Measurements from ENCODE around the gene SLC23A1.

The SLC23A1 gene

DNA sequence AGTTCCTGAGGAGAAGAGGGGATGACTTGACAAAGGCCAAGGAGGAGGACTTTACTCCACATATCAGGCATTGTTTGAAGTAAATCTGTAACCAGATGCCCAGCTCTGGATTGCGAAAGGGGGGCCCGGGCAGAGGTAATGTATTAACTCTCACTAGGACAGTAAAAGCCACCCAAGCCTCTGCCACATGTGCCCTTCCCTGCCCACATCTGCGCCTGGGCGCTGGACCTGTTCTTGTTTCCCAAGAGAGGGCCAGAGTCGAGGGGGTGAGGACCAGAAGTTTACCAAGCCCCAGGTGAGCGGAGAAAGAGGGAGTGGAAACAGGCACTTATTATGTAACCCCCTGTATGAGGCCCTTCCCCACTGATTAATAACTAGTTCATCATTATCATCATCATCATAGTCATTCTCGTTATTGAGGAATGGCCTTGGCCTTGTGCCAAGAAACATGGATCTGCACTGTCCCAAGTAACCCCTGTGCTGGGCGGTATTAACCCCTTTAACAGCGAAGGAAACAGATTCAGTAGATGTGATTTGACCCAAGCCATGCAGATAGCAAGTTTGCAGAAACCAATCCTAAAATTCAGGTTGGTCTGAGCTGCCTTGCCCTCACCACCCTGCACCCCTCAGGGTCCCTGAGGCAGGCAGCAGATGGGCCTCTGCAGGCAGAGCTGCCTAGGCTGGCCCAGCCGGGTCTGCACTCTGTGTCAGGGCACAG lies at the start of gene SLC23A1:
SLC23A1 (minus strand) TSS at position 23 of the 718 bp plus-strand sequence. CDS start 44 bp downstream, outside the sequence.
- no peak for DNase-seq
- in situ Hi-C loops (cut with MboI; ENCODE audit: low pct_unique_long_range_greater_than_20kb, low sequenced_read_pairs): no loop called here

DNA sequence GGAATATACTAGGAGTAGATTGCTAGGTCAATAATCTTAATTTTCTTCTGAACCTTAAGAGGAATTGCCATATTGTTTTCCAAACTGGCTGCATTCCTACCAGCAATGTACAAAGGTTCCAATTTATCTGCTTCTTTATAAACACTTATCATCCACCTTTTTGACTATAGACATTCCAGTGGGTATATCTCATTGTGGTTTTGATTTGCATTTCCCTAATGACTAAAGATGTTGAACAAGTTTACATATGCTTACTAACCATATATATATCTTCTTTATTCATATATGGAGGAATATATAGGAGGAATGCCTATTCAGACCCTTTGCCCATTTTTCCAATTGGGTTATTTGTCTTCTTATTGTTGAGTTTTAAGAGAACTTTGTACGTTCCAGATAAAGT lies 48.6 kb upstream of the SLC23A1 start:
- in situ Hi-C loops (cut with MboI; ENCODE audit: low pct_unique_long_range_greater_than_20kb, low sequenced_read_pairs): no loop called here

DNA sequence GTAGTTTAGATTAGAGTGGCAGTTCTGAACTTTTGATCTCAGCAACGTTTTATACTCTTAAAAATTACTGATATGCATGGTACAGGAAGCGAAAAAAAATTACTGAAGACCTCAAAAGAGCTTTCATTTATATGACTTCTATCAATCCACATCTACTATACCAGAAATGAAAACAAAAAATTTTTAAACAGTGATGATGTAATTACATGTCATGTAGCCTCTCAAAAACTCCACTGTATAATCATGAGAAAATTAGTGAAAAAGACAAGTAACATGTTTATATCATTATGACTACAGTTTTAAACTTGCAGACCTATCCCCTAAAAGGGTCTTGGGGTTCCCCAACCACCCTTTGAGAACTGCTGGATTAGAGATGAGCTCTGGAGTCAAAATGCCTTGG lies 46.9 kb upstream of the SLC23A1 start:
- DNase-seq: no peak
- in situ Hi-C loops (cut with MboI; ENCODE audit: low pct_unique_long_range_greater_than_20kb, low sequenced_read_pairs): no loop called here

More for the DNA sequence above, 48.6 kb upstream of the SLC23A1 start:
- no peak for DNase-seq

DNA sequence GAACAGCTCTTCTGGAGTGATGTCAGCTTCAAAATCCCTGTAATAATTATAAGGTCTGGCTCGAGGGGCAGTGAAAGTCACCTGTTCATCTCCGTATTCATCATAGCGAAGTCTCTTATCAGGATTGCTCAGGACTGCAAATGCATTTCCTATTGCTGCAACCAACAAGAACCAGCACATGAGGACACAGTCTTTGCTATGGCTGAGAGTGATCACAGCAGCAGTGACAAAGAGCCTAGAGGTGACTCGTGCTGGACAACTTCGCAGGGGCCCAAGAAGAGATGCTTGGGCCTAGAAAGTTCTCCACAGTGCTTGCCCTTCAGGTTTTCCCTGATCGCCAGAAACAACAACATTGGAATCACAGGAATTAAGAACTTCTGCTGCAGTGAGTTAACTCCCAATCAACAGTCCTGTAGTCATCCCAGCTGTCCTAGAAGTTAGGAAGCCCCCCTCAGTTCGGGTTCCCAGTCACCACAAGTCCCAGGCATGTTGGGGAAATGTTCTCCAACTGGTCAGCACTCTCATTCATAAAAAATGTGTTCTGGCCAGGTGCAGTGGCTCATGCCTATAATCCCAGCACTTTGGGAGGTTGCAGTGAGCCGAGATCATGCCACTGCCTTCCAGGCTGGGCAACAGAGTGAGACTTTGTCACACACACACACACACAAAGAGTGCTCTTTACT lies 43.2 kb upstream of the SLC23A1 start:
- DNase-seq: no peak
- in situ Hi-C loops (cut with MboI; ENCODE audit: low pct_unique_long_range_greater_than_20kb, low sequenced_read_pairs): loop anchor here (10.0 kb wide), 1 partner anchor 48 kb away; the partner anchor contains the start of gene SMIM33

DNA sequence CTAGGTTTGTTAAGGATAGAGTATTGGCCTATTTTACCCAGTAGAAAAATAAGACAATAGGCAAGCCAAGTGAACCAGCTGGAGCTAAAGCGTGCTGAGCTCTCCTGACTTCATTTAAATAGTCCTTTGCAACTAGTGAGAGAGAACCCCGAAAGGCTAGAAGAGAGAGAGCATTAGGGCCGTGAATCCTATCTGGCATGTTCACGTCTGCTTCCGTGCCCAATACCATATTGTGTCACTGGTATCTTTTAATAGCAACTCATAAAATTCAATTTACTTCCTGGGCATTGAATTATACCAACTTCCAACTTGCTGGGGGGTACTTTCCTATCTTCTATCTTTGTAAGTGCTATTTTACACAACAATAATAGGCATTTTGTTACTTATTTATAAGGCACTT lies 42.4 kb upstream of the SLC23A1 start:
- in situ Hi-C loops (cut with MboI; ENCODE audit: low pct_unique_long_range_greater_than_20kb, low sequenced_read_pairs): loop anchor here (10.0 kb wide), 1 partner anchor 49 kb away; the partner anchor contains the start of gene SMIM33
- DNase-seq: no peak

DNA sequence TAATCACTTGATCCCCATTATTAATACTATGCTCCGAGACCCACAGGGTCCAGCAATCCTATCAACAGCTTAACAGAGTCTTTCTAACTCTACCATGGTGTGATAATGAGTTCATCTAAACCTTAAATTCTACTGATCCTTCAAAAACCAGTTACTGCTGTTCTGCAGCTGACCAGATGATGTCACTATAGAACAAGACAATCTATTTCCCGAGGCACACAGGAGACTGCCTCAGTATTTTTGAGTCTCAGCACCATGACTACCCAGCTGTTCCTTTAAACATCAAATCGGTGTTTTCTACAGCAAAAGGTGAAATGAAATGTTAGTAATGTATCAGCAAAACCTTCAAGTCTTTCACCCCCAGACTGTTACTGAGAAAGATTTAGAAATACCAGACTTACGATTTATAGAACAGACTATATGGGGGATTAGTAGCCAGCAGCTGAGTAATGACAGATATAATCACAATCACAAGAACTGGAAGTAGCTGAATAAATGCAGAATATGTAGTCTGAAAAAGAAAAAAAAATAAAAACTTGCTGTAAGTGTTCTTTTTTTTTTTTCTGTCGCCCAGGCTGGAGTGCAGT lies 39.3 kb upstream of the SLC23A1 start:
- peak; percentile 89 for DNase-seq
- in situ Hi-C loops (cut with MboI; ENCODE audit: low pct_unique_long_range_greater_than_20kb, low sequenced_read_pairs): loop anchor here (10.0 kb wide), 1 partner anchor 52 kb away; the partner anchor contains the start of gene SMIM33

DNA sequence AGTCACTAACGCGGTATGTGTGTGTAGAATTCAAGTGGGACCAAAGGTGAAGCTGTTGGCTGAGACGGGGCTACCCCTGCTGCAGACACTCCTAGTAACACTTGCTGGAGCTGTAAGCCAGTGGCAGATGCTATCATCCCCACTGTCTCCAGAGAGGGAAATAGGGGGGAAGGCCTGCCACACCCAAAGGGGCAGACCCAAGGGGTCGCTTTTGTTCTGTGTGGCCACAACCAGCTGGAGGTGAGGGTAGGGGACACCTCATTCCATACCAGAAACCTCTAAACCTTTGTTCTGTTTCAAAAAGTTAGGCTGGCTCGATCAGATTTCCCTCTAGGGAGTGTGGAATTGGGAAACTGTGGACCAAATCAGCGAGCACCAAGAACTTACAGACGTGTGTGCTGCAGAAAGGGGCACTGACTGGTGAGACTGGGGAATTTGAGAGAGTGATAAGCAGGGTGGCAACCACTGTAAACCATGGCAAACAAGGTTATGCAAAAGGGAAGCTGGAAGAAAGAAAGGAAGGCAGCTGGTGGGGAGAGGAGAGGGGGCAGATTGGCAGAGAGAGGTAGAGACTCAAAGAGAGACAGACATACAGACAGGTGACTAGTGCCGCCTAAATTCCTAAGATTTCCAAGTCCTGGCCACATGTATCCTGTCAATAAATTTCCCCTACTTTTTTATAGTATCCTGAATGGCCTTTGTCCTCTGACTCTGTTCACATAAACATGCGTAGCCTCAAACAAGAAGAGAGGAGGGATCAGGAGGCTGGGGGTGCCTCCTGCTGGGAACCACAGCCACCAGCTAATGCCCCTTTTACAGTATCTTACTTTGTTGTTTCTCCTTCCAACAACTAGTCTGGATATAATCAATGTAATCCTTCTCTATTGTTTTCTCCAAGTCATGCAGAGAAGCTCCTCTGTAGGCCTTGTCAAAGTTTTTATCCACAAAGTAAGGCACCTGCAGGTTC lies 36.4 kb upstream of the SLC23A1 start:
- in situ Hi-C loops (cut with MboI; ENCODE audit: low pct_unique_long_range_greater_than_20kb, low sequenced_read_pairs): loop anchor here (10.0 kb wide), 1 partner anchor 55 kb away; the partner anchor contains the start of gene SMIM33

DNA sequence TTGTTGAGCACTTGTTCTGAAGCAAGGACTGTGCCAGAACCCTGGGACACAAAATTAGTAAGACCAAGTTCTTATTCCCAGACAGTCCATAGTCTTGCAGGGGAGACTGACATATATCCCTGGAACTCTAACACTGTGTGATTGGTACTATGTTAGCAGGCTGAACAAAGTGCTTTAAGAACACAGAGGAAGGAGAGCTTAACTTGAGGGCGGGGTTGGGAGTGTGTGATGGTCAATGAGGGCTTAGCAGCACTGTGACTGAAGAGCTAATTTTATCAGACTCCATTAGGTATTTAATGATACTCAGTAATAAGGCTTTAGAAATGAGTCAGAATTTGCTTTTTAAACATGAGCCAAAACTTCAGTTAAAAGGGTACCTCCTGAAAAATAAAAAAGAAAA lies 35.7 kb upstream of the SLC23A1 start:
- in situ Hi-C loops (cut with MboI; ENCODE audit: low pct_unique_long_range_greater_than_20kb, low sequenced_read_pairs): no loop called here
- DNase-seq: no peak

More for the DNA sequence above, 36.4 kb upstream of the SLC23A1 start:
- no peak for DNase-seq

DNA sequence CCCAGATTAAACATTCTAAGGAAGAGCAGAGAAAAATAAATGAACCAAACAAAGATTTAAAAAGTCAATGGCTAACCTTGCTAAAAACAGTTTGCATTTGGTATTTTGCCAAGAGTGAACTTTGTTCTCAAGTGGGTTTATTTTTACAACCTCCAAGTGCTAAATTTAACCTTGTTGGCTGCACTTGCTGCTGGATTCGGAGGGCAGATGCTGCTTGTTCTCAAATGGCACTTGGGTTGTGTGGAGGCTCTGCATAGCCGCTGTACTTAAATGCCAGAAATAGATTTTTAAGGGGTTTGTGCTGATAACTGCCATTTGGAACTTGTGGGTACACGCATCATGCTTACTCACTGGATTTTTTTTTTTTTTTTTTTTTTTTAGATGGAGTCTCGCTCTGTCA lies 34.1 kb upstream of the SLC23A1 start:
- DNase-seq: peak; percentile 53
- in situ Hi-C loops (cut with MboI; ENCODE audit: low pct_unique_long_range_greater_than_20kb, low sequenced_read_pairs): no loop called here

DNA sequence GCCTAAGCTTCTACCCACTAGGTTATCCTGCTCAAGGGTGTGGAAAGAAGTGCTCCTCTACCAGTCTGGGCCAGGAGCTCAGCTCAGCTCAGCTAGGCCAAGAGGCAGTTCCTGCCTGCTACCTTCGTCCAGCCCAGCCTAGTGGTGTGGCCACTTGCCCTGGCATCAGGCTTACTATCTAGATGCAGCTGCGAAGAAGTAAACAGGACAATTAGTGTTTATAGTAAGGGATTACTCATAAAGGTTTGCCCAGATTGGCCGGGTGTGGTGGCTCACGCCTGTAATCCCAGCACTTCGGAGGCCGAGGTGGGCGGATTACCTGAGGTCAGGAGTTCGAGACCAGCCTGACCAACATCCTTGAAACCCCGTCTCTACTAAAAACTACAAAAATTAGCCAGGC lies 33.6 kb upstream of the SLC23A1 start:
- in situ Hi-C loops (cut with MboI; ENCODE audit: low pct_unique_long_range_greater_than_20kb, low sequenced_read_pairs): no loop called here
- DNase-seq: no peak

DNA sequence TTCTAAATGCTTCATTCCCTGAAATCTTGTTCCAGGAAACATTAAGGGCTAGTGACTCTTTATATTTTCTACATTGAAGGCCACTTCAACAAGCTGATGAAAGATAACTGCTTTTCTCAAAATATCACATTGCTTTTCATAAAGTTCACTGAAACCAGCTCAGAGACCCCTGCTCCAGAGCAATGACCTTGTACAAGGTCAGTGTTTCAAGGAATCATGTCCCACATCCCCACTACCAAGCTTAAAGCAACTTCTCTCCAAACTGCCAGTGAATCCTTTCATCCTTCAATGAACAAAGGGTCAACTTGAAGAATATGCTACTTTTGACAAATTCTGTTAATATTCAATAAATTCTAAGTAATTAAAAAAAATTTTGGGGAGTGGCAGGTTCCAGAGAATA lies 32.8 kb upstream of the SLC23A1 start:
- in situ Hi-C loops (cut with MboI; ENCODE audit: low pct_unique_long_range_greater_than_20kb, low sequenced_read_pairs): no loop called here
- DNase-seq: no peak

DNA sequence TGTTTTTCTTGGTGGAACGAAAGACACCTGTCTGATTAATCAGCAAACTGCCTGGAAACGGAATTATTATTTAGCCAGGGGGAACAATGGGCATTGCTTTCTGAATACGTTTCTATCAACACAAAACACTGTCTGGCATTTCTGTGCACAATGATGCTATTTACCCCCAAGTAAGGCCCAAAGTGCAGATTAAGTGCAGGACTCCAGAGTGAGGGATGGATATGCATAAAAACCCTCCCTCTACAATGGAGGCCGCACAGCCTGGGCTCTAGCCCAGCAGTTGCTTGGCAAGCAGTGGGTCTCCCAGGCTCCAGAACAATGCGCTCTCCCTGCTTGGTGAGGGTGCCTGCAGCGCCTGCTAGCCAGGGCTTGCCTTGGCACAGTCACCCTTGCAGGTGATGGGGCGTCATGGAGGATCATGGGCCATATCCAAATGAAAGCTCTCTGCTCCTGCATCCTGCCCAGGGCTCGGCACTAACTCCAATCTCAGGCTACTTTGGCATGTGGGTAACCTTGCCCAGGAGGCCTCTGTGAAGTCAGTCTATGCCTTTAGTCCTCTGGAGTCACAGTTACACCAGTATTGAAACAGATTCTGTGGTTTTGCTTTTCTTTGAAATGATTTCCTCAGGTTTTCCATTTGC lies 32.2 kb upstream of the SLC23A1 start:
- no peak for DNase-seq
- in situ Hi-C loops (cut with MboI; ENCODE audit: low pct_unique_long_range_greater_than_20kb, low sequenced_read_pairs): no loop called here

DNA sequence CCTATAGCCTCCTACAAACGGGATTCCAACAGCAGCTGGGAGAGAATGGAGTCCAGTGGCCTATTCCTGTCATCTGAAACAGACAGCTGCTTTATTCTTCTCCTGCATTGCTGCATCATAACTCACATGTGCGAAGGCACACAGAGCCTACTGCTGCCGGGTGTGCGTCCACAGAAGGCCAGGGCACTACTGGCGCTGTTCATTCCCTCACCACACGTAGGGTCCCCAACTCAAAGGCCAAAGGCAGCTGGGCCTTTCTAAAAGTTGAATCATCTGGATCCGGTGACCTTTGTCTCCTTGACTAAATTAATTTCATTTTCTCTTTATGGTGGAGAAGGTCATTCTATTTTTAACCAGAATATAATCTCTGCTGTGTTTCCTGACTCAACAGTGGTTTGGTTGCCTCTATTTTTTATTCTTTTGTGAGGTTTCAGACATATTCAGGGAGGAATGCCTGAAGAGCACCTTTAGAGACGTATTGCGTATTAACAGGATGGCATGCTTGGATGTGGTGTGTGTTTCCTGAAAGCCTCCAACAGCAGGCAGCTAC lies 31.6 kb upstream of the SLC23A1 start:
- in situ Hi-C loops (cut with MboI; ENCODE audit: low pct_unique_long_range_greater_than_20kb, low sequenced_read_pairs): no loop called here
- no peak for DNase-seq

DNA sequence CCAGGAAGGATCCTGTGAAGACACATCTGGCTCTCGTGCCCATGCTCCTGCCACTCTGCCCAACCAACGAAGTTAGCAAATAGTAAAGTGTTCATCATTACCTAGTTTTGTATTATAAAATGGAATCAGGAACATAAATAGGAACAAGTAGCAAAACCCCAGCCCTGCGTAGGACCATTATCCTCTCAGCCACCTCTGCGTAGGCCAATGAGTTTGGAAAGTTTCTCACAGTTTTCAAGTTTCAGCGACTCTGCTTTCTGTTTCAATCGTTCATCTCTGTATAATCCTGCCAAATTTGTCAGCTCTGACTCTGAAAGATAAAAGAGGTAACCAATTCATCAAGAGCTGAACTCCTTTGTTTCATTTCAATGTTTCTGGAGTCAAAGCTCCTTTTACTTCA lies 30.9 kb upstream of the SLC23A1 start:
- in situ Hi-C loops (cut with MboI; ENCODE audit: low pct_unique_long_range_greater_than_20kb, low sequenced_read_pairs): no loop called here
- no peak for DNase-seq

DNA sequence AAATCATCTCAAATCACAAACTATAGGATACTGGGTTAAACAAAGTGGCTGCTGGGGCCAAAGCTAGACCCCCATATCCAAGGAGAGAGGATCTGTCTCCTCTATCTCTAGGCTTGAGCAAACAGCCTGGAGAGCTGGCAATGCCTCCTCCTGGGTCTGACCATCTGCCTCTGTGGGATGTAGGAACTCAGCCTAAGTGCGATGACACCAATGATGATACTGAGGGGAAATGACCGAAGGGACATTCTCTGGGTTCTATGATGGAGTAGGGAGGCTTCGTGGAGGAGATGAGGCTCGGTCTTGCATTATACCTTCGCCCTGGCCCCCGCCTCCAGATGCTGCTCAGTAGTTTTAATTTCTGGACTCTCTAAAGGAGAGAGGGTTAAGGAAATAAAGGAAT lies 30.1 kb upstream of the SLC23A1 start:
- DNase-seq: no peak
- in situ Hi-C loops (cut with MboI; ENCODE audit: low pct_unique_long_range_greater_than_20kb, low sequenced_read_pairs): no loop called here

DNA sequence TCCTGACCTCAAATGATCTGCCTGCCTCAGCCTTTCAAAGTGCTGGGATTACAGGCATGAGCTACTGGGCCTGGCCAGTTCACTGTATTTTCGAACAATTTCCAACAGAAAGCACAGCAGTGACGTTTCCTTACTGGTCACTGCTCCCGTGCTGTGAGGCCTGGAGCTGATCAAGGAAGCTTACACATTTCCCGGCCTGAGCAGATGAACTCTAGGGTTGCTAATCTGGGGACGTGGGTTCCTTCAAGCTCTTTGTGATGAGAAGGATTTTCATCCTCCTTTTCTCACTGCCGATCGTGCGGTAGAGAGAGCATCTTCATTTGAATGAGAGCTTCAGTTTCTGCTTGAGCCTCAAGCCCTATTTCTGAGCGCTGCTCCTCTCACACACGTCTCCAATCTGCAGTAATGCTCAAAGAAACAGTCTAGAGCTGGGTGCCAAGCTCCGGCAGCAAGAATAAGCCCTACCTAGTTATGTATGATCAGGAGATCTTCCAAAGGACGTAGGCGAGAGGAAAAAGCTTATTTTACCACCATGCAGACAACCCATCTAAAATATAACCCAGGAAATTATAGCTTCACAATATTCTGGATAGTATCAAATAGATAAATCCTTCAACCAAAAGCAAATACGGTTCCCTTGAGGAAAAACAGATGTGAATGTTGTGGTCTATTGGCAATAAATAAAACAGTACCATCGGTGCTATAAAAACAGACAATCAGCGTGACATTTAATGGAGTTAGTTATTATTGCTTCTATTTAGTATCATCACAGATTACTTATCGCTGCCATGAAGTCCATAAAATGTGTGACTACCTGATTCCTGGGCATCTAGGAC lies 28.1 kb upstream of the SLC23A1 start:
- in situ Hi-C loops (cut with MboI; ENCODE audit: low pct_unique_long_range_greater_than_20kb, low sequenced_read_pairs): no loop called here
- DNase-seq: no peak

DNA sequence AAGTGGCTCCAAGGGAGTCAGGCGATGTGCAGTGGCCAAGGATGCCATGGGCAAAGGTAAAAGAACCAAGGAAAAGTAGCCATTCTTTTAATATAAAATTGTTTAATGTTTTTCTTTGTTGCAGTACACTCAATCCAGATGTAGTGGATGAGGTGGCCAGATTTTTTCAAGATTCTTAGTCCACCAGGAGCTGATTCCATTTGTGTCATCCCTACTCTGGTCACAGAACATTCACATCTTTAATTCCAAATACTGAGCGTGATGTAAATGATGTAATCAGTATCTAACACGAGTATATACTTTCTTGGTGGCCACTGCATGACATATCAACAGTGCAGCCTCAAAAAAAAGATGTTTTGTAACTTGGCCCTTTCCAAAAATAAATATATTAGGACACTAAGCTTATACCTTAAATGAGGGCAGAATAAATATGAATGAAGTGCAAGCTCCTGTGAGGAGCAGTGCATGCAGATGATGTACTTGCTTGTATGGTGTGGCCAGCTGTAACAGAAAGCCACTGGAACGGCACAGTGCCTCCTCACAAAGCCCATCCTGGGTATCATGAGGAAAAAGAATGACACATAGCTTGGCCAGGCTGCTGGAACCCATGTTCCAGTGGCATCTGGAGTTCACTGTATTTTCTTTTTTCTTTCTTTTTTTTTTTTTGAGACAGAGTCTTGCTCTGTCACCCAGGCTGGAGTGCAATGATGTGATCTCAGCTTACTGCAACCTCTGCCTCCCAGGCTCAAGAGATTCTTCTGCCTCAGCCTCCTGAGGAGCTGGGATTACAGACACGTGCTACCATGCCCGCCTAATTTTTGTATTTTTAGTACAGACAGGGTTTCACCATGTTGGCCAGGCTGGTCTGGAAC lies 27.3 kb upstream of the SLC23A1 start:
- in situ Hi-C loops (cut with MboI; ENCODE audit: low pct_unique_long_range_greater_than_20kb, low sequenced_read_pairs): no loop called here
- DNase-seq: no peak

Measured in KBM-7 (cell line).